ENCODE data around the gene SHC2. TPM values are rescaled to one million over a fixed set of nuclear protein-coding genes. Genes with fewer than 3 reads are reported as not detected.

The SHC2 gene
- total and polyA plus RNA-seq, 2 donors (not counting 1 experiment from before 2014, with no cell fraction given) = 0.02 to 2.5 TPM

- TF ChIP-seq CTCF (conservative IDR thresholded peaks at IDR 0.05 in 1 of 2, IDR thresholded peaks at IDR 0.05 in 1 of 2; ENCODE audit: low read depth in 1 of 2, low read length in 2 of 2) = no peak
- TF ChIP-seq EZH2 (IDR thresholded peaks at IDR 0.05; ENCODE audit: low read length, missing control alignments) = no peak
- no peaks in the 10 kb centered on the region for H4K20me1 ChIP-seq (ENCODE audit: control insufficient read depth, extremely low read depth, insufficient read depth, low read length)
- no peaks in the 10 kb centered on the region for H3K4me1 ChIP-seq (ENCODE audit: control insufficient read depth, extremely low read depth, insufficient read depth, low read length)
- H3K9me3 ChIP-seq (ENCODE audit: control insufficient read depth, insufficient read depth, low read depth, low read length) = no peaks in the 10 kb centered on the region
- no peak overlapping the region for H3K9ac ChIP-seq (ENCODE audit: insufficient read depth, low read length)
- peaks cover 16% of the 10 kb centered on the region for H3K27me3 ChIP-seq (ENCODE audit: control insufficient read depth, insufficient read depth, low read length)
- H3K27ac ChIP-seq (ENCODE audit: insufficient read depth, low read length) = no peak overlapping the region
- no peak overlapping the region for H2AFZ ChIP-seq (ENCODE audit: low read length)
- H3K36me3 ChIP-seq (ENCODE audit: control insufficient read depth, insufficient read depth, low read length) = no peaks in the 10 kb centered on the region
- no peak for DNase-seq (ENCODE audit: low read depth in 2 of 2)
- H3K4me3 ChIP-seq (replicated peaks in 1 of 4; ENCODE audit: control extremely low read depth in 1 of 4, insufficient read depth in 1 of 4, low read depth in 3 of 4, low read length in 4 of 4) = no peak overlapping the region
- H3K4me2 ChIP-seq (ENCODE audit: extremely low read depth, insufficient read depth, low read length) = no peak overlapping the region
- H3K79me2 ChIP-seq (ENCODE audit: control insufficient read depth, insufficient read depth, low read length) = no peaks in the 10 kb centered on the region
Measured at GRCh38 chr19:377801-378581, 82.8 kb downstream of the SHC2 start.

GRCh38 chr19:376111-376470 lies 84.7 kb downstream of the SHC2 start:
- Histone ChIP-seq H3K27me3 (ENCODE audit: control insufficient read depth, insufficient read depth, low read length) (peaks cover 25% of the 10 kb centered on the region), H4K20me1 (ENCODE audit: control insufficient read depth, extremely low read depth, insufficient read depth, low read length) (no peaks in the 10 kb centered on the region)
- no peak for DNase-seq (ENCODE audit: low read depth in 2 of 2)

More at GRCh38 chr19:376111-376470, 84.7 kb downstream of the SHC2 start:
- H3K36me3 ChIP-seq (ENCODE audit: control insufficient read depth, insufficient read depth, low read length) = no peaks in the 10 kb centered on the region
- no peak for TF ChIP-seq CTCF (conservative IDR thresholded peaks at IDR 0.05 in 1 of 2, IDR thresholded peaks at IDR 0.05 in 1 of 2; ENCODE audit: low read depth in 1 of 2, low read length in 2 of 2)
- TF ChIP-seq EZH2 (IDR thresholded peaks at IDR 0.05; ENCODE audit: low read length, missing control alignments) = no peak
- H3K9ac ChIP-seq (ENCODE audit: insufficient read depth, low read length) = no peak overlapping the region
- H3K79me2 ChIP-seq (ENCODE audit: control insufficient read depth, insufficient read depth, low read length) = no peaks in the 10 kb centered on the region
- H3K4me2 ChIP-seq (ENCODE audit: extremely low read depth, insufficient read depth, low read length) = no peak overlapping the region
- H2AFZ ChIP-seq (ENCODE audit: low read length) = no peak overlapping the region
- no peak overlapping the region for H3K27ac ChIP-seq (ENCODE audit: insufficient read depth, low read length)
- peaks cover 2% of the 10 kb centered on the region for H3K4me1 ChIP-seq (ENCODE audit: control insufficient read depth, extremely low read depth, insufficient read depth, low read length)
- no peaks in the 10 kb centered on the region for H3K9me3 ChIP-seq (ENCODE audit: control insufficient read depth, insufficient read depth, low read depth, low read length)
- H3K4me3 ChIP-seq (replicated peaks in 1 of 4; ENCODE audit: control extremely low read depth in 1 of 4, insufficient read depth in 1 of 4, low read depth in 3 of 4, low read length in 4 of 4) = no peak overlapping the region
